ENCODE data around the gene NRG3. TPM values are rescaled to one million over a fixed set of nuclear protein-coding genes. Genes with fewer than 3 reads are reported as not detected.

Gene NRG3
- total RNA-seq, 1 donor from 2014 or later, result 8.2 TPM

DNA sequence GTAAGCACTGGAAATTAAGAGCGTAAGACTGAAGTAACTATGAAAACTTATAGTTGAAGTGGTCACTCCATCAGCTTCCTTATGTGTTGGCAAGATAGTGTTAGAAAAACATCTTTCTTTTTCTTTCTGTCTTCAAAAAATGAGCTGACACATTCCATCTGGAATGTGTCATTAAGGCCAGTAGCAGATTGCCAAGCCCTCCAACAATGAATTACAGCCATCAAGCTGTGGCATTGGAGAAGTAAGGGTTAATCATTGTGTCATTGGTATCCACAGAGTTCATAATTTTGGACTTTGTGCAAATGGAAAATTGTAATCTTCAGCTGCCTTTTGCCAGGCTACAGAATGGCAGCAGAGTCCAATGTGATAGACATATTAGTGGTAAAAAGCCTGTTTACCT is 926.3 kb downstream of the NRG3 start:
- TF ChIP-seq, protein P1, sequence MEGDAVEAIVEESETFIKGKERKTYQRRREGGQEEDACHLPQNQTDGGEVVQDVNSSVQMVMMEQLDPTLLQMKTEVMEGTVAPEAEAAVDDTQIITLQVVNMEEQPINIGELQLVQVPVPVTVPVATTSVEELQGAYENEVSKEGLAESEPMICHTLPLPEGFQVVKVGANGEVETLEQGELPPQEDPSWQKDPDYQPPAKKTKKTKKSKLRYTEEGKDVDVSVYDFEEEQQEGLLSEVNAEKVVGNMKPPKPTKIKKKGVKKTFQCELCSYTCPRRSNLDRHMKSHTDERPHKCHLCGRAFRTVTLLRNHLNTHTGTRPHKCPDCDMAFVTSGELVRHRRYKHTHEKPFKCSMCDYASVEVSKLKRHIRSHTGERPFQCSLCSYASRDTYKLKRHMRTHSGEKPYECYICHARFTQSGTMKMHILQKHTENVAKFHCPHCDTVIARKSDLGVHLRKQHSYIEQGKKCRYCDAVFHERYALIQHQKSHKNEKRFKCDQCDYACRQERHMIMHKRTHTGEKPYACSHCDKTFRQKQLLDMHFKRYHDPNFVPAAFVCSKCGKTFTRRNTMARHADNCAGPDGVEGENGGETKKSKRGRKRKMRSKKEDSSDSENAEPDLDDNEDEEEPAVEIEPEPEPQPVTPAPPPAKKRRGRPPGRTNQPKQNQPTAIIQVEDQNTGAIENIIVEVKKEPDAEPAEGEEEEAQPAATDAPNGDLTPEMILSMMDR (IDR thresholded peaks at IDR 0.05; ENCODE audit: unreplicated experiment), result no peak
- H3K27me3 Mint-ChIP-seq (ENCODE audit: unreplicated experiment), result no peaks in the 10 kb centered on the region
- DNase-seq (ENCODE audit: low spot score), result no peak
- no peaks in the 10 kb centered on the region for H3K4me1 Mint-ChIP-seq (ENCODE audit: unreplicated experiment)
- H3K4me3 Mint-ChIP-seq (ENCODE audit: unreplicated experiment), result no peak overlapping the region
- H3K27ac Mint-ChIP-seq (ENCODE audit: unreplicated experiment), result no peak overlapping the region
- no peaks in the 10 kb centered on the region for H3K9me3 Mint-ChIP-seq (ENCODE audit: unreplicated experiment)
- no peaks in the 10 kb centered on the region for H3K36me3 Mint-ChIP-seq (ENCODE audit: low read depth, unreplicated experiment)

DNA sequence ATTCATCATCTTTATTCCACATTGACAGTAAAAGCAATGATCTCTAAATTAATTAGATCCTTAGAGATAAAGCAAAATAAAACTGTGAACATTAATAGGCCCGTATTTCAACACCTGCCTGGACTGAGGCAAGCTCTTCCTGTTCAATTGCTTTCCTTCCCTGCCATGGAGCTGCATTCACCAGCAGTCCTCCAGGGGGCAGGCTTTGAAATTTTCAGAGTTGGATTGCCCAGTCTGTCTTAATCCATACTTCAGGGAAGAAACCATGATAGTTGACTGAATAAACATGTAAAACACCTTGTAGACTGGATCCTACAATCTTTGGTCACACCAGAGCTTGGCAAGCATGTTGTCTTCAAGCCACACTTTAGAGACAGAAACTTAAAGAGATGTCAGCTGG is 936.6 kb downstream of the NRG3 start:
- peak; percentile 63 for DNase-seq (ENCODE audit: low spot score)
- no peaks in the 10 kb centered on the region for H3K27me3 Mint-ChIP-seq (ENCODE audit: unreplicated experiment)

DNA sequence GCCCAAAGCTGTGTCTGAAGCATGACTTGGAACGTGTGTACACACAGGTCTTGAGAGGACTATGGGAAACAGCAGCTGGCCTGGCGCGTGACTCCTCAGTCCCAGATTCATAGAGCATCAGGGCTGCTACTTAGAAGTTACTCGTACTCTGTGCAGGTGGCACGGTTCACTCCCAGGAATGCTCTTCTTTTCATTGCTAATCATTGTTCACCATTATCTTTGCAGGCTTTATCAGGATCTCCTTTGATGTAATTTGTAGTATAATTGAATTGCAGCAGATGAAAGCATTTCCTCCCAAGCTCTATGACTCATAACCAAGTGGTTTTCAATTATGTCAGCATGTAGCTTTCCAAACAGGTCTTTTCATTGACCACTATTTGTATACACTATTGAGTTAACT is 938.9 kb downstream of the NRG3 start:
- Mint-ChIP-seq H3K27ac (ENCODE audit: unreplicated experiment) (no peak overlapping the region), H3K27me3 (ENCODE audit: unreplicated experiment) (no peaks in the 10 kb centered on the region), H3K36me3 (ENCODE audit: low read depth, unreplicated experiment) (no peaks in the 10 kb centered on the region), H3K4me3 (ENCODE audit: unreplicated experiment) (no peak overlapping the region), H3K9me3 (ENCODE audit: unreplicated experiment) (no peaks in the 10 kb centered on the region), H3K4me1 (ENCODE audit: unreplicated experiment) (no peaks in the 10 kb centered on the region)
- TF ChIP-seq, protein P1 (IDR thresholded peaks at IDR 0.05; ENCODE audit: unreplicated experiment), result no peak
- DNase-seq (ENCODE audit: low spot score), result no peak

More for the DNA sequence above, 936.6 kb downstream of the NRG3 start:
- H3K36me3 Mint-ChIP-seq (ENCODE audit: low read depth, unreplicated experiment), result no peaks in the 10 kb centered on the region
- no peaks in the 10 kb centered on the region for H3K9me3 Mint-ChIP-seq (ENCODE audit: unreplicated experiment)
- no peak overlapping the region for H3K4me3 Mint-ChIP-seq (ENCODE audit: unreplicated experiment)
- H3K27ac Mint-ChIP-seq (ENCODE audit: unreplicated experiment), result no peak overlapping the region
- TF ChIP-seq, protein P1 (IDR thresholded peaks at IDR 0.05; ENCODE audit: unreplicated experiment), result peak; percentile 78
- H3K4me1 Mint-ChIP-seq (ENCODE audit: unreplicated experiment), result no peaks in the 10 kb centered on the region

DNA sequence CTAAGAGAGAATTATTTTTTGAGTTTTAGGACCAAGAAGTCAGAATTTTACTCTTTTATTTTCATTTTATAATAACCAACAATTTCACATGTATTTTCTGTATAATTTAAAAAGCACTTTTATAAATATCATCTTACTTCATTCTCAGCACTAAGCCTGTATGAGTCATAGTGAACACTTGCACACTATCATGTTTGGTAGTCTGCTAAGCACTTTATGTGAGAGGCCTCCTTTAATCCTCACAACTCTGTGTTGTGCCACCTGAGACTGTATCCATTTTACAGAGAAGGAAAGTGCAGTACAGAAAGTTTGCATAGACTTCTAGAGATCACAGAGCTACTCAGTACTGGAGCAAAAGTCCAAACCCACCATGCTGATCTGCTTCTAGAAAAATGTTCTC is 939.6 kb downstream of the NRG3 start:
- no peak overlapping the region for H3K27ac Mint-ChIP-seq (ENCODE audit: unreplicated experiment)
- no peak for DNase-seq (ENCODE audit: low spot score)
- H3K4me1 Mint-ChIP-seq (ENCODE audit: unreplicated experiment), result no peaks in the 10 kb centered on the region
- no peaks in the 10 kb centered on the region for H3K27me3 Mint-ChIP-seq (ENCODE audit: unreplicated experiment)
- no peaks in the 10 kb centered on the region for H3K36me3 Mint-ChIP-seq (ENCODE audit: low read depth, unreplicated experiment)
- H3K4me3 Mint-ChIP-seq (ENCODE audit: unreplicated experiment), result no peak overlapping the region
- no peaks in the 10 kb centered on the region for H3K9me3 Mint-ChIP-seq (ENCODE audit: unreplicated experiment)
- TF ChIP-seq, protein P1 (IDR thresholded peaks at IDR 0.05; ENCODE audit: unreplicated experiment), result no peak

DNA sequence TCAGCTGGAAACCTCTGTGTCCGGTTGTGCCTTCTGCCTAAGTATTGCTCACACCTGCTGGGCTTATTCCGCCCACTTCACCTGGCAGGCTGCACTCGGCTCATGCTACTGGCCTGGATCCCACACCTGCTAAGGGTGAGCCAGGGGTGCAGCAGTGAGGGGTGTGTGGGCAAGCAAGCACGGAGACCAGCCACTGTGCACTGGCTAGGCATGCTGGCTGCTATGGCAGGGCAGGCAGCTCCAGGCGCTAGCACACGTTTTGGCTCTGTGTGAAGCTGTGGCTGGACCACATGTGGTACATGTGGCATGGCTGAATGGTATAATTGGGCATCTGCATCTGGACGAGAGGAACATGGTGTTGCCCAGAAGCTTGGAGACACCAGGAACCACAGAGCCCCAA is 940.7 kb downstream of the NRG3 start:
- no peak overlapping the region for H3K27ac Mint-ChIP-seq (ENCODE audit: unreplicated experiment)

More for the DNA sequence above, 940.7 kb downstream of the NRG3 start:
- Mint-ChIP-seq H3K27me3 (ENCODE audit: unreplicated experiment) (no peaks in the 10 kb centered on the region), H3K4me3 (ENCODE audit: unreplicated experiment) (no peak overlapping the region), H3K4me1 (ENCODE audit: unreplicated experiment) (no peaks in the 10 kb centered on the region), H3K9me3 (ENCODE audit: unreplicated experiment) (no peaks in the 10 kb centered on the region), H3K36me3 (ENCODE audit: low read depth, unreplicated experiment) (no peaks in the 10 kb centered on the region)
- DNase-seq (ENCODE audit: low spot score), result no peak
- TF ChIP-seq, protein P1 (IDR thresholded peaks at IDR 0.05; ENCODE audit: unreplicated experiment), result no peak
